ENCODE results near the gene AKR7A2. TPM values are rescaled to one million over a fixed set of nuclear protein-coding genes. Genes with fewer than 3 reads are reported as not detected.

AKR7A2 gene
- total and polyA plus RNA-seq, 9 of the 15 experiments (the other 6 are each of a cell fraction or from before 2014, with no cell fraction given) = 2.0 to 78.4 (median 49.4) TPM

DNA sequence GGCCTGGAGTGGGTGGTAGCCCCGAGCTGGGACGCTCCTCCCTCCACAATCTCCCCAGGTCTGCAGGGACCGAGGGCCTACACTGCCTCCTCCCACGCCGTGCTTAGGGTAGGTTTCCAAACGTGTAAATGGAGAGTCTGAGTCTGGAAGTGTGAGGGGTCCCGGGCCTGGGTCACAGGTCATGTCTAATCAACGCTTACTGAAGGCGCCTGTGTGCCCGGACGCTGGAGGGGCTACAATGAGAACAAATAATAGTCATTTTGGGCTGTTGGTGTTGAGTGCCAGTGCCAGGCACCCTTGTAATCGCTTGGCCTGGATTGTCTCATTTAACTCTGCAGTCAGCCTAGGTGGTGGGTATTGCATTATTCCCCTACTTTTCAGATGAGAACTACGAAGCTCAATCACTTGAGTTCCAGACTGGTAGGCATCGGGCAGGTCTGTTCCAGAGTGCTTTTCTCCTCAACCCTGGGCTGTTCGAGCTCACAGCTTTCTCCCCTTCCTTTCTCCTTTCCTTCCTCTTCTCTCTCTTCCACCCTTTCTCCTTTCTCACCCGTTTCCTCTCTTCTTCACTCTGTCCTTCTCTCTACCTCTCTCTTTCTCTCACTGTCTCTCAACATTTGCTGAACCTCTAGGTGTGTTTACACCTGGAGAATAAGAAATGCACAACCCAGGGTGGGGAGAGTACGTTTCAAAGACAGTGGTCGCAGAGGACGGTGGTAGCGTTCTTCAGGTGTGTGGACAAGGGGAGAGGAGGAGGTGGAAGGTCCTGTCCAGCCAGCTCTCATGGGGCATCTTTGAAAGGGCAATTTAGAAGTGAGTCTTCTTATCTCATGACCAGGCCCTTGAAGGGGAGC lies 1.1 kb upstream of the AKR7A2 start (continued):
- TF ChIP-seq, protein P1, sequence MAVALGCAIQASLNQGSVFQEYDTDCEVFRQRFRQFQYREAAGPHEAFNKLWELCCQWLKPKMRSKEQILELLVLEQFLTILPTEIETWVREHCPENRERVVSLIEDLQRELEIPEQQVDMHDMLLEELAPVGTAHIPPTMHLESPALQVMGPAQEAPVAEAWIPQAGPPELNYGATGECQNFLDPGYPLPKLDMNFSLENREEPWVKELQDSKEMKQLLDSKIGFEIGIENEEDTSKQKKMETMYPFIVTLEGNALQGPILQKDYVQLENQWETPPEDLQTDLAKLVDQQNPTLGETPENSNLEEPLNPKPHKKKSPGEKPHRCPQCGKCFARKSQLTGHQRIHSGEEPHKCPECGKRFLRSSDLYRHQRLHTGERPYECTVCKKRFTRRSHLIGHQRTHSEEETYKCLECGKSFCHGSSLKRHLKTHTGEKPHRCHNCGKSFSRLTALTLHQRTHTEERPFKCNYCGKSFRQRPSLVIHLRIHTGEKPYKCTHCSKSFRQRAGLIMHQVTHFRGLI (CRISPR knock-in tag; IDR thresholded peaks at IDR 0.05) = no peak
- TF ChIP-seq E2F1 (CRISPR knock-in tag; IDR thresholded peaks at IDR 0.05) (no peak), KLF1 (tag; IDR thresholded peaks at IDR 0.05) (no peak), ZNF280B (CRISPR knock-in tag; IDR thresholded peaks at IDR 0.05) (no peak), POLR2B (IDR thresholded peaks at IDR 0.05; ENCODE audit: low read depth, partially characterized antibody) (no peak), MNT (conservative IDR thresholded peaks at IDR 0.05) (no peak), MEIS2 (IDR thresholded peaks at IDR 0.05; ENCODE audit: partially characterized antibody) (no peak), NUFIP1 (IDR thresholded peaks at IDR 0.05; ENCODE audit: partially characterized antibody) (no peak), NFE2 (IDR thresholded peaks at IDR 0.05; ENCODE audit: low read depth) (no peak), HBP1 (CRISPR knock-in tag; IDR thresholded peaks at IDR 0.05) (no peak; the same call in 1 of the 2 replicates), TBL1XR1 (IDR thresholded peaks at IDR 0.05; ENCODE audit: low read length in 2 of 2) (peak in 1 of 2 experiments; percentile 10; a peak in 1 of 4 replicates), LCOR (CRISPR knock-in tag; IDR thresholded peaks at IDR 0.05) (no peak), SPI1 (IDR thresholded peaks at IDR 0.05; ENCODE audit: borderline replicate concordance, low read depth, low read length) (no peak), ZNF76 (CRISPR knock-in tag; IDR thresholded peaks at IDR 0.05; ENCODE audit: borderline replicate concordance) (no peak), ZNF24 (IDR thresholded peaks at IDR 0.05) (no peak), FOXA1 (IDR thresholded peaks at IDR 0.05; ENCODE audit: borderline replicate concordance) (no peak), RBFOX2 (IDR thresholded peaks at IDR 0.05; ENCODE audit: low read depth, low read length) (no peak), NELFE (IDR thresholded peaks at IDR 0.05; ENCODE audit: insufficient read depth, insufficient read length) (no peak), ZBED1 (IDR thresholded peaks at IDR 0.05) (no peak), KLF10 (CRISPR knock-in tag; IDR thresholded peaks at IDR 0.05) (no peak)

All from K562 (cell line).